H9 (cell line): Measurements from ENCODE around the gene NSMCE4A. TPM values are rescaled to one million over a fixed set of nuclear protein-coding genes. Genes with fewer than 3 reads are reported as not detected.

Source experiments
- DNase-seq: peaks from one replicate; pipeline ENCODE4 v3.0.0-alpha.2; 2017
- H2AFZ ChIP-seq: one replicate; pipeline ENCODE4 v1.6.1; 2013; ENCODE audit warnings: mild to moderate bottlenecking, low read length, control low read depth, moderate library complexity
- H2AK5ac ChIP-seq: 2 replicates; pipeline ENCODE4 v1.6.1; 2013; ENCODE audit warnings: low read length, control low read depth, mixed read lengths; ENCODE audit not compliant: insufficient read length
- H2BK120ac ChIP-seq: one replicate; pipeline ENCODE4 v1.6.1; 2013; ENCODE audit warnings: low read depth, mild to moderate bottlenecking, low read length, control low read depth, inconsistent platforms; ENCODE audit not compliant: poor library complexity, severe bottlenecking
- H2BK12ac ChIP-seq: 2 replicates; pipeline ENCODE4 v1.6.1; 2013; ENCODE audit warnings: low read length, control low read depth, mixed read lengths, low read depth; ENCODE audit not compliant: insufficient read length
- H2BK15ac ChIP-seq: 2 replicates; pipeline ENCODE4 v1.6.1; 2013; ENCODE audit warnings: low read depth, low read length, control low read depth
- H2BK20ac ChIP-seq: one replicate; pipeline ENCODE4 v1.6.1; 2013; ENCODE audit warnings: low read depth, mild to moderate bottlenecking, low read length, control low read depth, inconsistent platforms; ENCODE audit not compliant: poor library complexity, severe bottlenecking
- H2BK5ac ChIP-seq: 2 replicates; pipeline ENCODE4 v1.6.1; 2013; ENCODE audit warnings: low read length, control low read depth, mixed read lengths; ENCODE audit not compliant: insufficient read length
- H3K14ac ChIP-seq: 2 replicates; pipeline ENCODE4 v1.6.1; 2013; ENCODE audit warnings: low read length, control low read depth; ENCODE audit not compliant: insufficient read depth
- H3K18ac ChIP-seq: 2 replicates; pipeline ENCODE4 v1.6.1; 2013; ENCODE audit warnings: low read depth, mild to moderate bottlenecking, mixed read lengths, low read length, control low read depth; ENCODE audit not compliant: insufficient read length
- H3K23ac ChIP-seq: 2 replicates; pipeline ENCODE4 v1.6.1; 2013; ENCODE audit warnings: low read length, control low read depth, mixed read lengths, low read depth; ENCODE audit not compliant: insufficient read length
- H3K23me2 ChIP-seq: 2 replicates; pipeline ENCODE4 v1.6.1; 2013; ENCODE audit warnings: low read depth, mild to moderate bottlenecking, mixed read lengths, low read length, control low read depth; ENCODE audit not compliant: insufficient read length, poor library complexity, severe bottlenecking
- H3K27ac ChIP-seq: 2 replicates; pipeline ENCODE4 v1.5.1; 2013; ENCODE audit warnings: low read length, control low read depth, mixed read lengths, low read depth; ENCODE audit not compliant: insufficient read length
- H3K27me3 ChIP-seq: 2 replicates; pipeline ENCODE4 v1.6.1; 2013; ENCODE audit warnings: low read length, control low read depth, inconsistent platforms; ENCODE audit not compliant: insufficient read depth
- H3K4ac ChIP-seq: 2 replicates; pipeline ENCODE4 v1.6.1; 2013; ENCODE audit warnings: low read depth, mild to moderate bottlenecking, control low read depth, inconsistent platforms, low read length, moderate library complexity
- H3K4me1 ChIP-seq: 2 replicates; pipeline ENCODE4 v1.6.1; 2013; ENCODE audit warnings: low read length, control low read depth, inconsistent platforms; ENCODE audit not compliant: insufficient read depth
- H3K4me2 ChIP-seq: 2 replicates; pipeline ENCODE4 v1.6.1; 2013; ENCODE audit warnings: low read length, control low read depth, mixed read lengths; ENCODE audit not compliant: insufficient read length, insufficient read depth
- H3K56ac ChIP-seq: 2 replicates; pipeline ENCODE4 v1.6.1; 2013; ENCODE audit warnings: low read depth, mild to moderate bottlenecking, mixed read lengths, low read length, control low read depth; ENCODE audit not compliant: insufficient read length
- H3K79me1 ChIP-seq: 2 replicates; pipeline ENCODE4 v1.6.1; 2013; ENCODE audit warnings: low read depth, mild to moderate bottlenecking, moderate library complexity, low read length, control low read depth, inconsistent platforms; ENCODE audit not compliant: insufficient read depth, poor library complexity, severe bottlenecking
- H3K79me2 ChIP-seq: 2 replicates; pipeline ENCODE4 v1.6.1; 2013; ENCODE audit warnings: low read length, control low read depth, inconsistent platforms; ENCODE audit not compliant: insufficient read depth
- H3K9ac ChIP-seq: 2 replicates; pipeline ENCODE4 v1.6.1; 2013; ENCODE audit warnings: low read length, control low read depth, mixed read lengths; ENCODE audit not compliant: insufficient read length; ENCODE audit errors: extremely low read depth
- H3K9me3 ChIP-seq: one replicate; pipeline ENCODE4 v1.6.1; 2013; ENCODE audit warnings: low read depth, low read length, inconsistent platforms; ENCODE audit not compliant: control insufficient read depth
- H3T11ph ChIP-seq: one replicate; pipeline ENCODE4 v1.6.1; 2013; ENCODE audit warnings: mild to moderate bottlenecking, low read length, control low read depth, inconsistent platforms
- H4K20me1 ChIP-seq: one replicate; pipeline ENCODE4 v1.6.1; 2013; ENCODE audit not compliant: control insufficient read depth, insufficient read length, insufficient read depth
- H4K5ac ChIP-seq: 2 replicates; pipeline ENCODE4 v1.6.1; 2013; ENCODE audit warnings: low read depth, mild to moderate bottlenecking, mixed read lengths, low read length, control low read depth; ENCODE audit not compliant: insufficient read length
- H4K8ac ChIP-seq: replicated peaks from 2 replicates; pipeline ENCODE4 v1.6.1; 2013; ENCODE audit warnings: low read length, control low read depth, mixed read lengths, low read depth; ENCODE audit not compliant: insufficient read length
- H4K91ac ChIP-seq: 2 replicates; pipeline ENCODE4 v1.6.1; 2013; ENCODE audit warnings: low read depth, mild to moderate bottlenecking, moderate library complexity, mixed read lengths, low read length, control low read depth; ENCODE audit not compliant: insufficient read length
- H3K27ac Mint-ChIP-seq, 3 experiments: 2 replicates in 2 of 3; 3 replicates in 1 of 3; pipeline ENCODE4 v1.8.0; 2020 to 2021; ENCODE audit warnings: mixed read lengths in 3 of 3, mild to moderate bottlenecking in 1 of 3, moderate library complexity in 1 of 3
- H3K27me3 Mint-ChIP-seq: 2 replicates; pipeline ENCODE4 v1.8.0; 2021; ENCODE audit warnings: low read depth, mild to moderate bottlenecking, moderate library complexity, mixed read lengths
- H3K36me3 Mint-ChIP-seq, 3 experiments: 2 replicates in 2 of 3; 3 replicates in 1 of 3; pipeline ENCODE4 v1.8.0; 2020 to 2021; ENCODE audit warnings: low read depth in 3 of 3, mixed read lengths in 3 of 3; ENCODE audit not compliant: insufficient read depth in 1 of 3
- H3K4me1 Mint-ChIP-seq, 2 experiments: 2 replicates each; pipeline ENCODE4 v1.8.0; 2020; ENCODE audit warnings: mixed read lengths in 2 of 2
- H3K4me3 Mint-ChIP-seq, 2 experiments: 2 replicates in 1 of 2; 3 replicates in 1 of 2; pipeline ENCODE4 v1.8.0; 2020 to 2021; ENCODE audit warnings: mild to moderate bottlenecking in 2 of 2, mixed read lengths in 2 of 2, moderate library complexity in 1 of 2
- H3K9me3 Mint-ChIP-seq, 2 experiments: 2 replicates in 1 of 2; 3 replicates in 1 of 2; pipeline ENCODE4 v1.8.0; 2020; ENCODE audit warnings: mild to moderate bottlenecking in 2 of 2, mixed read lengths in 2 of 2, moderate library complexity in 1 of 2
- CTCF ChIP-seq: fragments of 200-600 bp; sonication (generic); conservative IDR thresholded peaks from 3 replicates; pipeline ENCODE4 v1.8.0; 2021; ENCODE audit warnings: antibody characterized with exemption, mild to moderate bottlenecking
- WGBS: extraction: QIAGEN DNeasy Blood & Tissue Kit; methylation state at CpG from one replicate; pipeline ENCODE4 v1.1.7; 2013; ENCODE audit warnings: missing lambda C conversion rate, low lambda C conversion rate, mixed read lengths; ENCODE audit not compliant: insufficient read length; ENCODE audit errors: extremely low coverage; 5-methylcytosine and 5-hydroxymethylcytosine counted together
- total RNA-seq: library from RNA; stranded (reverse); gene quantifications from 2 replicates; pipeline ENCODE4 v1.2.1, GENCODE V29; 2021

Gene NSMCE4A
- total RNA-seq, 1 experiment from 2014 or later, result 59.0 TPM

DNA sequence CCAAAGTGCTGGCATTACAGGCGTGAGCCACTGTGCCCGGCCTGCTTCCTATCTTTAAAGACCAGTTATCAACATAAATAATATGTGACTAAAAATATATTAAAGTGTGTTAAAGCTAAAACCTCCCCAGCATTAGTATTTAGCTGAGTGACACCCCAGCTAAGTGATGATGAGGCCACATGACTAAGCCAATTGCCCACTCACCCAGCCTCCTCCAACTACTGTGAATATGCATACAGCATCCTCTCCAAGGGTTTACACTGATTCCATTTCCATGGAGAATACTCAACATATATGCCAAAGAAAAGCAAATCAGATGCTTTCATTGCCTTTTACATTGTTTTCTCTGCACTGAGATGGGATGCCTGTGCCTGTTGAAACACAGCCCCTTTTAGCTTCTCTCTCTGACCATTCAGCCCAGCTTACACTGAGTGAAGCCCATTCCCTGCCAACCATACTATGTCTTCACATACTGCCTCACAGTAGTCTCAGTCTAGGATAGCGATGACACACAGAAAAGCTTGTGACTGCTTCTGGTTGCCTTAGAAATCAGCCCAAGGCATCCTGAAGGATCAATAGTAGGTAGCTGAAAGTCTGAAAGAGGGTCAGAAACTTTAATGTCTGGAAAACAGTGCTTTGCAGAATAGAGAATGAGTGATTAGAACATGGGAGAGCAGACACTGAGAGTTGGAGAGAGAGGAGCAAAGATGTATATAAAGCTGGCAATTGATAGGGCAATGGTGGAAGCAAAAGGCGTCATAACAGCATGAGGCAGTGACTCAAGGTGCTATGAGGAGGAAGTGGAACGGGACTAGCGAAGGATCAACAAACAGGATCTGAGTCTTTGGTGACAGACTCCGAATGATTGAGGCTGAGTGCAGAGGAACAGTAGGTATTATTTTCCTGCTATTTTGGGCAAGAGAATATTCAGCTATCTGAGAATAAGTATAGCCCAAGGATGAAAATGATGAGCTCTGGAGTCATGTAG is 27.4 kb downstream of the NSMCE4A start:
- no peak for DNase-seq
- H3K27me3 Mint-ChIP-seq, result no peaks in the 10 kb centered on the region
- no CpG with 5 or more reads among the region's 7 CpGs for WGBS
- Histone ChIP-seq H4K20me1 (no peaks in the 10 kb centered on the region), H3K23me2 (no peaks in the 10 kb centered on the region), H3K56ac (no peak overlapping the region), H4K8ac (no peak overlapping the region), H2AK5ac (no peak overlapping the region), H3K27me3 (no peaks in the 10 kb centered on the region), H4K5ac (no peak overlapping the region), H2BK5ac (no peak overlapping the region), H2BK15ac (no peak overlapping the region), H3K18ac (no peak overlapping the region), H3K9me3 (no peaks in the 10 kb centered on the region), H2AFZ (no peak overlapping the region), H2BK120ac (no peak overlapping the region), H4K91ac (no peak overlapping the region), H3K23ac (no peak overlapping the region), H2BK12ac (no peak overlapping the region), H3K79me1 (no peaks in the 10 kb centered on the region), H3K14ac (no peak overlapping the region), H3K27ac (no peak overlapping the region), H3K4ac (no peak overlapping the region), H3T11ph (no peak overlapping the region), H3K4me2 (no peak overlapping the region), H3K9ac (no peak overlapping the region), H3K4me1 (no peaks in the 10 kb centered on the region), H3K79me2 (no peaks in the 10 kb centered on the region), H2BK20ac (no peak overlapping the region)
- no peaks in the 10 kb centered on the region for H3K9me3 Mint-ChIP-seq
- H3K36me3 Mint-ChIP-seq, result 0 out of 7 replicates have a peak, but pooled peaks cover 0 to 4% (median 0%) of the 10 kb centered on the region in 3 experiments
- TF ChIP-seq CTCF, result no peak
- peaks cover 10 to 11% of the 10 kb centered on the region in 2 experiments for H3K4me1 Mint-ChIP-seq
- no peak overlapping the region for H3K27ac Mint-ChIP-seq
- H3K4me3 Mint-ChIP-seq, result no peak overlapping the region
